Hematopoietic multipotent progenitor cell treated with erythropoietin and hydrocortisone succinate and interleukin-3 and kit ligand, for 4 days (in vitro differentiated cells): ENCODE data around the gene HCFC1R1.

Source experiments
- DNase-seq: peaks from one replicate; pipeline ENCODE4 v3.0.0-alpha.2; 2015

HCFC1R1 gene

DNA sequence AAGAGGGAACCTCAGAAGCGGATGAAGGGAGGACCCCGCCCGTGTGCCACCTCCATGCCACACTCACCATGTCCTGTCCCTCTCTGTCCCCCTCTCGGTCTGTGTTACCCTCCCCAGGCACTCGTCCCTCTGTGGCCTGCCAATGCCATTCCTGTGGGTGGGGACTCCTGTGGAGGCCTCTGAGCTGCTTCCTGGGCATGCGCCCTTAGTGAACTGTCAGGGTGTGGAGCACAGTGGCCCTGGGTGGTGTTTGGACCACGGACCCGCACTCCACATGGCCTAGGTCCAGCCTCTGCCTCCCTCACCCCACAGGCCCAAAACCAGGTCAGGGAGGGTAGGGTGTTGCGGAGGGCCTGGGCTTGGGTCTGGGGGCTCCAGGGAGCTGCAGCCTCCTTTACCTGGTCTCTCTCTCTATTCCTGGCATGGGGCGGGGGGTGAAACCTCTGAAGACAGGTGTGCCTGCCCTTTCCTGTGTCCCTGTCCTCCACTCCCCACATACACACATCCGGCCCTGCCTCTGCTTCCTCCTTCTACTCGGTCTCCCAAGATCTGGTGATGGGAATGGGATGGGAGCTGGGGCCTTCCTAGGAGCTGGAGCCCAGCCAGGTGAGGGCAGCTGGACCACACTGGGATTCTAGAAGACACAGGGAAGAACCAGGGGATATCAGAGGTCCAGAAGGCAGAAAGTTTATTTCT is 32.0 kb downstream of the HCFC1R1 start:
- no peak for DNase-seq

DNA sequence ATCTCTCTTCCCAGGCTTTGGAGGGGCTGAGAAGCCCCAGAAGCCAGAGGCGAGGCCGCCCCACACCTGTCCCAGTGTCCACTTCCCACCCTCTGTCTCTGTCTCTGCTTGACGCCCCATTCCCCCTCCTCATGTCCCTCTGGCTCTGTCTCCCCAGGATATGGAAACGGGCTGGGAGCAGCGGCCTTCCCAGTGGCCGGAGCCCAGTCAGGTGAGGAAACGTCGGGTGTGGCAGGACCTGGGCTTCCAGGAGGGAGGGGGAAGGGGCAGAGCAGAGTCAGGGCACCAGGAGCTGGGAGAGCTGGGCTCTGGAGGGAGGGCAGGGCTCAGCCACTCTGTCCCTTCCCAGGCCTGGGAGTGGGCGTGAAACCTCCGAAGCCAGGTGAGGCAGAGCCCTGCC is 32.9 kb downstream of the HCFC1R1 start:
- no peak for DNase-seq

DNA sequence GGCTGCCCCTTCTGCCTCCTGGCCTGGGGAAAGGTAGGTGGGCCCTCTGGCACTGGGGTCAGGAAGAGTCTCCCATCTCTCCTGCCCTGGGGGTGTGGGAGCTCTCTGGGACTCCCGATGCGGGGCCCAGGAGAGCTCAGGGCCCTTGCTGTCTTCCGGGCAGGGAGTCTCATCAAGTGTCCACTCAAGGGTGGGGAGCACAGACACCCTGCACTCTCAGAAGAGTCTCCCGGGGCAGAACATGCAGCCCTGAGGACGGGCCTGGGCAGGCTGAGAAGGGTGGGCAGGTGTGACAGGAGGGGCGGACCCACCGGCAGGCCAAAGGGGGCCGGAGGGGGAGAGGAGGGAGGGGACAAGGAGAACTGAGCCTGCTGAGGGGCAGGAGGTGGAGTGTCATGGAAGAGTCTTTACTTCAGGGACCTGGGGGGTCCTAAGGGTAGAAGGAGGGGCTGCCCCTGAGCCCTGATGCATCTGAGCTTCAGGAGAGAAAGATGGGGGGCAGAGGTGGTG is 35.1 kb downstream of the HCFC1R1 start:
- DNase-seq: no peak

DNA sequence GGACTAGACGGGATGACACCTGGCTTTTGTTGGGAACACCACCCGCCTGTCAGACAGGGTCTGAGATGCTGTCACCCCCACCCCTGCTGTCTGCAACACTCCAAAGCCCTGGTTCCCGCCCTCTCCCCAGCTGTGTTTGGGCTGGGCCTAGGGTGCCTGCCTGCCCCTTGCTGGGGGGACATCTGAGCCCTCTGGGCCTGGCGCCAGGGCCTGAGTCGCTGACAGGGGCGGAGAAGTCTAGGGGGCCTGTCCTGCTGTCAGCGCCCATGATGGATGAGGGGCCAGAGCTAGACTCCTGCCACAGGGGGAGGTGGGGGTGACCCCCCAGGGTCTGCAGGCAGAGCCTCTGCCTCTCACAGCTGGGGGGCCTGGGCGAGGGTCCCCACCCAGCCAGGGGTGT is 35.9 kb downstream of the HCFC1R1 start:
- DNase-seq: peak; percentile 34

DNA sequence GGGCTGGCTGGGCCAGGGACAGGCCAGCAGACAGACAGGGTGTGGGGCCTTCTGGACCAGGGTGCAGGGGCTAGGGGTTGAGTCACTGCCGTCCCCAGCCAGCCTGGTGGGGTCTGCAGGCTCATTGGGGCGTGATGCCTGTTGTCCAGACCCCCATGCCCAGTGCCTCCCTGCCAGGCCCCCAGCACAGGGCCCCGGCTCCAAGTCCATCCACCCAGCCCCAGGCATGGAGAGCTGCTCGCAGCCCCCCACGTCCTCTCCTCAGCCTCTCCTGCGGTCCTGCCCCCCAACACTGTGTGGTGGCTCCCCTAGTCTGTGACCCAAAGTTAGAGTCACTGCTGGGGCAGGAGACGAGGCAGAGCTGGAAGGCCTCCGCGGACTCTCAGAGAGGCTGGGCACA is 36.5 kb downstream of the HCFC1R1 start:
- DNase-seq: no peak

DNA sequence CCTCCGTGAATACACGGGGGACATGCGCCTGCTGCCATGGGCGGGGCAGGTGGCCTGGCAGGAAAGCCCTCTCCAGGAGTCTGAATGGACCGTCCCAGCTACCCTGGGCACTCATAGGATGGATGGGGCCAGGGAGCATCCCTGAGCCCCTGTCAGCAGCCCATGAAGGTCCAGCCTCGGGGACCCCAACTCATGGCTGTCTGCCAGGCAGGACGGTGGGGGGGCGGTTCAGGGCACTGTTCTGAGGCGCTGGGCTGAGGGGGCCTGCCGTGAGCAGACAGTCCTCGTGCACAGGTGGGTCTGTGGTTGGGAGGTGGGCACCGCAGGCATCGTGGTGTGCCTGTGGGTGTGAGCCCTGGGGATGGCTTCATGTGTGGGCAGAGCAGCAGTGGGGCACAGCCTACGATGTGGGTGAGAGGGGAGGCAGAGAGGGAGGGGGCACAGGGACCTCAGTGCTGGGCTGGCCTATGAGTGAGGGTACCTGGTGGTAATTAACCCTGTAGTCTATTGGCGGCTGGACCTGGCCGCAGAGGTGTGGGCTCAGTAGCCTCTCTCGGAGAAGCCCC is 37.0 kb downstream of the HCFC1R1 start:
- DNase-seq: no peak

DNA sequence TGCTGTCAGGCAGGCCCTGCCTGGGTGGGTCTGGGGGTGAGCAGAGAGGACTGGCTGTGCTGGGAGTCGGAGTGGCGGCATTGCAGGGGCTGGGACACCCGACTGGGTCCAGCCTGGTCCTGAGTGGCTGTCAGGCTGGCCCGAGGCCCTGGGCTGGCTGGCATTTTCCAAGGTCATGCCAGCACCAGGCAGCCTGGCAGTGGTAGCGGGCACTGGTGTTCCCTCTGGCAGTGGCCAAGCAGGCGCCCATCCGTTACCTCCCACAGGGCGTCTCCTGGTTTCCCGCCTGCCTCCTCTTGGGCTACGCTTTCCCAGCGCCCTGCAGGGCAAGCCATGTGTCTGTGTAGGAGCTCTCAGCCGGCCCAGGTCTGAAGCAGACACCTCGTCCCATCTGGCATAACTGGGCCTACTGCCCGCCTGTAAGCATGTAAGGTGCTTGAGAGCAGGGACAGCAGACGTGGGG is 37.8 kb downstream of the HCFC1R1 start:
- DNase-seq: no peak

DNA sequence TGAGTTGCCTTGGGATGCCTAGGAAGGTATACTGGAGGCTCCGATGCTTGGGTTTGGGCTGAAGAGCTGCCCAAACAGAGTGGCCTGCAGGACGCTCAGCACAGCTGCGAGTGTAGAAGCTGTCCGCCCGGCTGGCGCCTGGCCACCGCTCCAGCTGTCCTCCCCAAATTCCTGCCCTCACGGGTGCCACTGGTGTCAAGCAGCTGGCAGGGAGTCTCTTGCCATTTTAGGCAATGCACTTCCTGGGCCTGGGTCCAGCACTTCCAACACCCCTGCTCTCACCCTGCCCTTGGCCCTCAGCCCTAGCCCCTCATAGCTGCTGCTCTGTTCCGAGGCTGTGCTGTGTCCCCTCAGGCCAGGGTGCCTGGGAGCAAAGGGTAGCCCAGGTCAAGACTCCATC is 38.3 kb downstream of the HCFC1R1 start:
- DNase-seq: no peak

DNA sequence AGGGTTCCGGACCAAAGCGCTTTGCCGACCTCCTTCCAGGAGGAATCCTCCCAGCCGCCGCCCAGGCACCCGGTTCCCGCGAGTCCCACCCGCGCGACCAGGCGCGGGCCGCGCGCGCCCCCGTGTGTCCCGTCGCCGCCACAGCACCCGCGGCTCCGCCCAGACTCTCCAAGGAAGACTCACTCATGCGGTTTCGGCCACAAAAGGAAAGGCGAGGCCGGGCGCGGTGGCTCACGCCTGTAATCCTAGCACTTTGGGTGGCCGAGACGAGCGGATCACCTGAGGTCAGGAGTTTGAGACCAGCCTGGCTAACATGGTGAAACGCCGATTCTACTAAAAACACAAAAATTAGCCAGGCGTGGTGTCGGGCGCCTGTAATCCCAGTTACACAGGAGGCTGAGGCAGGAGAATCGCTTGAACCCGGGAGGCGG is 40.0 kb downstream of the HCFC1R1 start:
- DNase-seq: peak; percentile 88

DNA sequence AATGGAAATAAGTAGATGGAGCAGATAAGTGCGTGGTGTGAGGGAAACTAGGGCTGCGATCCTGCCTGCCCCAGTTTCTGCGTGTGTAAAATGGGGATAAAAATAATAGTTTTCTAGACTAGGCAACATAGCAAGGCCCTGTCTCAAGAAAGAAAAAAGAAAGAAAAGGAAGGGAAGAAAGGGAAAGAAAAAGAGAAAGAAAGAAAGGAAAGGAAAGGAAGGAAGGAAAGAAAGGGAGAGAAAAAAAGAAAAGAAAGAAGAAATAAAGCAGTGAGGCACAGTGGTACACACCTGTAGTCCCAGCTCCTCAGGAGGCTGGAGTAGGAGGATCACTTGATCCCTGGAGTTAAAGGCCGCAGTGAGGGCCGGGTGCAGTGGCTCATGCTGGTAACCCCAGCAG is 41.3 kb downstream of the HCFC1R1 start:
- DNase-seq: no peak

DNA sequence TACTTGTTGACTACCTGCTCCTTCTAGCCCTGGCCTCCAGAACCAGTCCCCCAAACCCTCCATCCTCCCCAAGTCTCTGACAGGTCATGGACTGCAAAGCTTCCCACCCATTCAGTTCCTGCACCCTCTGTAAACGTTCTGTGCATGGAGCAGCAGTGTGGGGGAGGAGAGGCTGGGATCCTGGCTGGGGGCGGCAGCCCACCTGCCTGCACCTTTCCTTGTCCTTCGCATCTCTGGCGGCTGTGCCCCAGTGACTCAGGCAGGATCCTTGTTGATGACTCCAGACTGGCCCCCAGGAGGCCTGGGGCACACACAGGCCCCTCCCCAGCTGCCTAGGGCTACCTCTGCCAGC is 41.9 kb downstream of the HCFC1R1 start:
- DNase-seq: no peak

DNA sequence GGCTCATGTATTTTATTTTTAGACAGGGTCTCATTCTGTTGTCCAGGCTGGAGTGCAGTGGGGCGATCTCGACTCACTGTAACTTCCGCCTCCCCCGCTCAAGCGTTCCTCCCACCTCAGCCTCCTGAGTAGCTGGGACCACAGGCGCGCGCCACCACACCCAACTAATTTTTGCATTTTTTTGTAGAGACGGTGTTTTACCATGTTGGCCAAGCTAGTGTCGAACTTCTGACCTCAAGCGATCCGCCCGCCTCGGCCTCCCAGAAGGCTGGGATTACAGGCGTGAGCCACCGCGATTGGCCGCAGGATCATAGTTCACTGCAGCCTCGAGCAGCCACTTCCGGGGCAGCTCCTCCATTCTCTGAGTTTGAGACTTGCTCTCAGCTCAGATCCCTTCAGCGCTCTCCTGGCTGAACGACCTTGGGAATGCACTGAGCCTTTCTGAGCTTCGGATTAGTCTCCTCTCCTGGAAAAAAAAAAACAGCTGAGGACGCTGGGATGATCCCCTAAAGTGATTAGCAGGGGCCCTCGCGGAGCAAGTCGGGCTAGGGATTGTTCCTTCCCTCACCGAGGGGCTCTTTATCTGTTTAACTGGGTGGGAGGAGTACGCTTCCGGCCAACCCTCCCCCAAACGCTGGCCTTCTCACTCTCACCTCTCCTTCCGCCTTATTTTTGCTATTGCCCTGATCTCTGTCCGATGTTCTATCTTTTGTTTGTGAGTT is 42.4 kb downstream of the HCFC1R1 start:
- no peak for DNase-seq

DNA sequence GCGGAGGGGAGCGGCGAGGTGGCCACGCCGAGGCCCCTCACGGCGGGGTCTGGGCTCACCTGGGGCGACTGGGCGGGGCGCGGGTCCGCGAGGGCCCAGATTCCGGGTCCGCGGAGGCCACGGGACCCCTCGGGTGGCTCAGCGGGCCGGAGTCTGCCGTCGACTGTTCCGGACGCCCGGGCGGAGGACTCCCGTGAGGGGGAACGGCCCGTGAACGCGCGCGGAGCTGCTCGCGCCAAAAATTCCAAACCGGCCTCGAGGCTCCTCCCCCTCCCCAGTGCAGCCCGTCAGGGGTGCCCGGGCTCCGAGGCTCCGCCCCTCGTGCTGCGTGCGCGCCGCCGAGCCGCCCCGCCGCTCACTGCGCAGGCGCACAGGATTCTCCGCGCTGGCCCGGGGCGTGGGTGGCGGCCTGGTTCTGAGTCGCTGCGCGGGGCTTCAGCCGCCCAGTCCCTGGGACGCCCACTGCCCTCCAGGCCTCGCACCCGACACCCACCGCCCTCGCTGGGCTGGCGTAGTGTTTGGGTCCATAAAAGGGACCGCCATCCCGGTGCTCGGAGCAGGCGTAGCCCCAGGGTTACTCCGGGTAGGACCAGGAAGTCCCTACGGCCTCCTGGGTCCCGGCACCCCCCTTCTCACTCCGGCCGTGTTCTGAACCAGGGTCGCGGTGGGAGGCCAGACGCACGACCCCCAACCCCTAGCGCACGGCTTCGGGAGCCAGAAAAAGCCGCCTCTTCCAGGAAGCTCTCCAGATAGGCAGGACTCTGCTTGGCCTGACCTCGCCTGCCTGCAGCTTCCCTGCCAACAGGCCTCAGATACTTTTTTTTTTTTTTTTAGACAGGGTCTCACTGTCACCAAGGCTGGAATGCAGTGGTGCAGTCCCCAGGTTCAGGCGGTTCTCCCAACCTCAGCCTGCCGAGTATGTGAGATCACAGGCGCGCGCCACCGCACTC is 43.2 kb downstream of the HCFC1R1 start, which contains the start of gene PKMYT1:
Gene PKMYT1, minus strand, starts transcription at position 220 of the 950 bp plus-strand sequence. CDS start 789 bp downstream, outside the sequence.
- peak; percentile 97 for DNase-seq

DNA sequence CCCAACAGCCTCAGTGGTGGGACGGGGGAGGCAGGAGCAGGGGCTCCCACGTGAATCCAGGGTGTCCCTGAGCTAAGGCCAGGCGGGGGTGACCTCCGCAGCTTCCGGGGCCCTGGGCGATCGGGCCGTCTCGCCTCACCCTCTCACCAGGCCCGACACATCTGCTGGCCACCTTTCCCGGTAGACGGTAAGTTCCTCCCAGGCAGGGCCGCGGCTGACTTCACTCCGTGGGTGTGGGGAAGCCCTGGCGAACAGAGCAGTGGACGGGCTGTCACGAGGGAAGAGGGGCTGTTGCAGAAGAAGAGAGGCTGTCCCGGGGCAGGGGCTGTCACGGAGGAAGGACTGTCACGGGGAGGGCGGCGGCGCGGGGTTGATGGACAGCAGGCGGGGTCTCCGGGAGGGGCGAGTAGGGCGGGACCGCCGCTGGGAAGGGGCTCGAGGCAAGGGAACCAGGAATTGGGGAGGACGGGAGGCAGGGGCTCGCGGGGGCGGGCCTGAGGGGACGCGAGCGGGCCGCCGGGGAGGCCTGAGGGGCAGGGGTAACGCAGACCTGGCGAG is 44.0 kb downstream of the HCFC1R1 start:
- DNase-seq: peak; percentile 67

DNA sequence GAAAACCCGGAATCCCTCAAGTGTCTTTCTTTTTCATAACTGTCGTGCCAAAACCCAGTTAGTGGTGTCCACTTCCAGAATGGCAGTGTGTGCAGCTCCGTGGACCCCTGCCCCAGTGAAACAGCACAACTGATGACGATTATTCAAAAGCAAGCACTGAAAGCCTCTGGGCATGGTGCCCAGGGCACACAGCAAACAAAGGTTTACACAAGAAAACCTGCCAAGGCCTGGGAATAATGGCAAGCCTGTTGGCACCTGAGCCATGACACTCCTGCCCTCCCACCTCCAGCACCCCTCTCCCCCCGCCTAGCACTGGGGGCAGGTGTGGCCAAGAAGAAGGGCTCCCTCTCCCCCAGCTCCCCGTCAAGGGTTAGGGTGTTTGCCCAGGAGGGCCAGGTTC is 46.3 kb downstream of the HCFC1R1 start:
- DNase-seq: no peak

DNA sequence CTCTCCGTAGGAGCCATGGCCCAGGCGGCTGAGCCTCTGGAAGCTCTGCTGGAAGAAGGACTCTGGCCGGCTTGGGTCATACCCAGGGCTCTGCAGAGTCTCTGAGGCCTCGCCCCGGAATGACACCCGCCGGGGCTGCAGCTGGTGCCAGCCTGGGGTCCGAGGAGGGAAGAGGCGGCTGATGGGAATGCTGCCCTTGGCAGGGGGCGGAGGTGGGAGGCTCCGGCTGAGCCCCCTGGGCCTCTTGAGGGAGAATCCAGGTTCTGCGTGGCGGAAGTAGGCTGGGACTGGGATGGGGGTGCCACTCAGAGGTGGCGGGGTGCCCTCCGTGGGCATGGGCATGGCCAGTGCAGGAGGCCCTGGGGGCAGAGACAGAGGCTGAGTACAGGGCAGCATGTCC is 47.1 kb downstream of the HCFC1R1 start:
- DNase-seq: no peak

DNA sequence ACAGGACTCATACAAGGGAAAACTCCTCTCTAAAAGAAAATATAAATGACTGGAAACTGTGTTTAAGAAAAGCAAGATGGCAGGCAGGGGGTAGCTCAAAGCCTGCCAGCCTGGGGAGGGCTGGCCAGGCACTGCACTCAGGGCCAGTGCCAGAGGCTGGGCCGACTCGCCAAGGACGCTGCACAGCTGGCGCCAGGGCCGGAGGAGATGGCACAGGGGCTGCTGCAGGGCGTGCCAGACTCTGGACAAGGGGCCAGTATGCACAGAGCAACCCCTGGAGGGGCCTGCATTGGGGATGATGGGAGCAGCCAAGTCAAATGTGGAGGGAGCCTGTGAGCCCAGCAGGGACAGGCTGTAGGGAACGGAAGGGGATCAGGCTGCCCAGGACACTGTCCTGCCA is 47.5 kb downstream of the HCFC1R1 start:
- DNase-seq: no peak

DNA sequence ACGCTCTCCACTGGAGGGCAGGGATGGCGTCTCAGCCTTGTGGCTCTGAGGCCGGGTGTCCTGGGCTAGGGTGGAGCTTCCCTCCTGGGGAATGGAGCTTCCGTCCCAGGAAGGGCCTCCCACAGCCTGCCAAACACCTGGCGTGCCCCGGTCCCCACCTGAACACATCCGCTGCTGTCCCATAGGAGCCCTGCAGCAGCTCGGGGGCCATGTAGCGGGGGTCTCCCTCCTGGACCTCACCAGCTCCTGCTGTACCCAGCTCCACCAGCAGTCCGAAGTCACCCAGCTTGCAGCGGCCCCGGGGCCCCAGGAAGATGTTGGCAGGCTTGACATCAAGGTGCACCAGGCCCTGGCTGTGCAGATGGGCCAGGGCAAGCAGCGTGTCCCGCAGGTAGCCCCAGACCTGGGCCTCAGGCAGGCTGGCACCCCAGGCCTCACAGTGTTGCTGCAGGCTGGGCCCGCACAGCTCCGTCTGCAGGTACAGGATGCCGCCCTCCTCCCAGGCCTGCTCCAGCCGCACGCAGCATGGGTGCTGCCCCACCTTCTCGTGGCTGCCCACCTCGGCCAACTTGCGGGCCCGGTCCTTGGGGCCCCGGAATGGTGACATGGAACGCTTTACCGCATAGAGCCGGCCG is 48.5 kb downstream of the HCFC1R1 start:
- DNase-seq: no peak

DNA sequence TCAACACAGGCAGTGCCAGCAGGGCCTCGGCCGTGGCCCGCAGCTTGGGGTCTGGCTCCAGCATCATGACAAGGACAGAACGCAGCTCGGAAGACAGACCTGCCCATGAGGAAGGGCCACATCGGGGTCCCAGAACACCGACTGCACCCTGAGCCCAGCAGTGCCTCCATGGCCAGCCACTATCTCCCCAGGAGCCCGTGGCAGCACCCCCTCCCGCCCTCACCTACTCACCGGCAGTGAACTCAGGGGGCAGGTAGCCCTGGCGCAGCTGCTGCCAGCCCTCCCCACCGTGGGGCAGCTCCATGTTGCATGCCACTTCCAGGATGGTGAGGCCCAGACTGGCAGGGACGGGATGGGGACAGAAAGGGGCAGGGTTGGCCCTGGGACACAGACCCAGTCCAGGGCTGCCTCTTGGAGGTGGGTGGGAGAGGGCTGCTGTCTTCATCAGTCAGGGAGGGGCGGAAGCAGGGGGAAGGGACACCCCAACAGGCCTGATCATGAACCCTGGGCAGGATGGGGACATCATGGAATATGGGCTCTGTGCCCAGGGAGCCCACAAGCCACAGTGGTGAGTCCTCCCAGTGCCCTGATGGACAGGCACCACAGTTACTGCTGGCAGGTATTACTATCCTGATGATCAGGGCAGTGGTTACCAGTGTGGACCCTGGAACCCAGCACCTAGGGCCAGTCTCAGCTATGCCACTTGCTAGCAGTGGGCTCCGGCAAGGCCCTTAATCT is 49.3 kb downstream of the HCFC1R1 start:
- no peak for DNase-seq

DNA sequence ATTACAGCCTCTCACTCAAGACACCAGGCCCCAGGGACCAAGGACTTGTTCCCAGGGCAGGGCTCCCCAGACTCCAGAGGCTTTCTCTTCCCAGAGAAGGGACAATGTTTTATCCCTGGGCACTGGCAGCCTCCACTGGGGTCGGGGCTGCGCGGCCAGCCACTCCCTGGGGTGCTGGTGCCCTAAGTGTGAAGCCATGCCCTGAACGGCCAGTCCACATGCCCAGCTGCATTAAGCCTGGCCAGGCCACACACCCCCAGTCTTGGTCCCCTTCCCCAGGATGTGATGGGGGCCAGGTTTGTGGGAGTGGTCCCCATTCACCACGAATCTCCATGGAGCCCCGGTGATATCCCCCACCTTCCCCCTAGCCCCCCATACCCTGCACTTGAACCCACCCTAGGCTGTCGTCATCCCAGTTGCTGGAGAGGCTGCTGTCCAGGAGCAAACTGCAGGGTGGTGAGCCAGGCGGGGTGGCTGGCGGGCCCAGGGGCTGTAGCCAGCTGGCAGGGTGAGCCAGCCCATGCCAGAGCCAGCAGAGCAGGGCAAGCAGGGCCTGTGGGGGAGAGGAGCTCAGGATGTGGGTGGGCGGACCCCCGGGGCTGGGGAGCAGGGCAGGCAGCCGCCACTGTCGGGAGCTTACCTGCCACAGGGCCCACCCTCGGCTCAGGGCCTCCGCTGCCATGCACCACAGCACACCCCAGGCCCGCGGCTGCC is 50.0 kb downstream of the HCFC1R1 start:
- no peak for DNase-seq

DNA sequence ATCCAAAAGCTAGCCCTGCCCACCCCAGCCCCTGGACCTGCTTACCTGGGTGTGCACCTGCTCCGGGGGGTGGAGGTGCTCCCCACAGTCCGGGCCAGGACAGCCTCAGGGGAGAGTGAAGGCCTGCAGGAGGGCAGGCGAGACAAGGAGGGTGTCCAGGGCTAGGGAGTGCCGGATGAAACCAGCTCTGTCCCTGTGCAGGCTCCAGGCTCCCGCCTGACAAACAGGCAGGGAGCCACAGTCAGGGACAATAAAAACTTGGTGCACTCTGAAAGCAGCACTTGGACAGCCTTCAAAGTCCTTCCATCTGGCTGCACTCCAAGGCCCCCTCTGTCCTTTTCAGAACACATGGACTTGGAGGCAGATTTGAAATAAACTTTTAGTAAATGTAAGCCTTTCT is 50.6 kb downstream of the HCFC1R1 start:
- no peak for DNase-seq
